Fibroblast of lung (primary cell): Measurements from ENCODE around the gene CCDC88C.

ENCODE experiments used
- EZH2 ChIP-seq: IDR thresholded peaks from 2 replicates; pipeline ENCODE4 v1.5.1; 2012; ENCODE audit warnings: low read length, control low read depth, mild to moderate bottlenecking; ENCODE audit errors: missing control alignments
- TF ChIP-seq, protein P1 (sequence below), 2 donors: IDR thresholded peaks in 1 of 2; conservative IDR thresholded peaks in 1 of 2; 1 replicate in 1 of 2; 2 replicates in 1 of 2; pipeline ENCODE4 v1.5.1; 2011 to 2012; ENCODE audit warnings: low read length in 2 of 2, control low read depth in 1 of 2, inconsistent platforms in 1 of 2, low read depth in 1 of 2, mild to moderate bottlenecking in 1 of 2

DNA sequence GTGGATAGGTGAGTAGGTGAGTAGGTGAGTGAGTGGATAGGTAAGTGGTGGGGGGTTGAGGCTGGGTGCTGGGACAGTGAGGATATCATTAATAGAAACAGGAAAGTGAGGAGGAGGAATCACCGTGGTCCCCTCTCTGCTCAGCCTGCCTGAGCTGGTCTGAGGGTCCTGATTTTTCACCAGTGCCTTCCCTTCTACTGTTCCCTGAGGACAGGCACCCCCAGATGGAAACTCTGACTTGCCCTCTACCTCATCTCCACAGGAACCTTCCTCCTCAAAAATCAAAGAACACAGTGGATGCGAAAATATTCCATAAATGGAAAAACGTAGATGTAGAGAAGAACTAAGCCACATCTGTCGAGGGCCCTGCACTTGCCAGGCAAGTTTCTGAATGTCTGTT, 175.0 kb downstream of the CCDC88C start:
- TF ChIP-seq, protein P1, sequence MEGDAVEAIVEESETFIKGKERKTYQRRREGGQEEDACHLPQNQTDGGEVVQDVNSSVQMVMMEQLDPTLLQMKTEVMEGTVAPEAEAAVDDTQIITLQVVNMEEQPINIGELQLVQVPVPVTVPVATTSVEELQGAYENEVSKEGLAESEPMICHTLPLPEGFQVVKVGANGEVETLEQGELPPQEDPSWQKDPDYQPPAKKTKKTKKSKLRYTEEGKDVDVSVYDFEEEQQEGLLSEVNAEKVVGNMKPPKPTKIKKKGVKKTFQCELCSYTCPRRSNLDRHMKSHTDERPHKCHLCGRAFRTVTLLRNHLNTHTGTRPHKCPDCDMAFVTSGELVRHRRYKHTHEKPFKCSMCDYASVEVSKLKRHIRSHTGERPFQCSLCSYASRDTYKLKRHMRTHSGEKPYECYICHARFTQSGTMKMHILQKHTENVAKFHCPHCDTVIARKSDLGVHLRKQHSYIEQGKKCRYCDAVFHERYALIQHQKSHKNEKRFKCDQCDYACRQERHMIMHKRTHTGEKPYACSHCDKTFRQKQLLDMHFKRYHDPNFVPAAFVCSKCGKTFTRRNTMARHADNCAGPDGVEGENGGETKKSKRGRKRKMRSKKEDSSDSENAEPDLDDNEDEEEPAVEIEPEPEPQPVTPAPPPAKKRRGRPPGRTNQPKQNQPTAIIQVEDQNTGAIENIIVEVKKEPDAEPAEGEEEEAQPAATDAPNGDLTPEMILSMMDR (conservative IDR thresholded peaks at IDR 0.05 in 1 of 2, IDR thresholded peaks at IDR 0.05 in 1 of 2; ENCODE audit: low read depth in 1 of 2, low read length in 2 of 2) = no peak
- TF ChIP-seq EZH2 = no peak
